PC-3 (cell line): ENCODE data around the gene ADGRD1. TPM values are rescaled to one million over a fixed set of nuclear protein-coding genes. Genes with fewer than 3 reads are reported as not detected.

Experiments used
- ATAC-seq: fragments of 200-7000 bp; cut with Tn5 transposase; 2 replicates; pipeline ENCODE4 v1.9.1; 2020; ENCODE audit warnings: mild to moderate bottlenecking, moderate library complexity
- BruUV-seq: library from RNA; stranded (reverse); fragments of 400-500 nt; replicated peaks from 2 replicates; lab custom pipeline; 2021; lab: Mats Ljungman, UMichigan
- CTCF ChIA-PET: fragments of 300-600 bp; sonication (Branson Sonifier 250); formaldehyde crosslinking; loops from one replicate; lab custom pipeline; 2022; ENCODE audit warnings: antibody characterized with exemption; lab: Charles Lee
- POLR2A ChIA-PET: fragments of 300-600 bp; sonication (Branson Sonifier 250); formaldehyde crosslinking; loops from one replicate; lab custom pipeline; 2022; ENCODE audit warnings: antibody characterized with exemption; ENCODE audit not compliant: unreplicated experiment; lab: Charles Lee
- DNase-seq: peaks from one replicate; pipeline ENCODE4 v3.0.0-alpha.2; 2015
- H2AFZ ChIP-seq: fragments of 300-600 bp; sonication (generic); 2 replicates; pipeline ENCODE4 v1.6.0; 2016; ENCODE audit warnings: antibody characterized with exemption, low read length
- H3F3A ChIP-seq: fragments of 300-600 bp; sonication (generic); one replicate; pipeline ENCODE4 v1.6.0; 2017; ENCODE audit warnings: antibody characterized with exemption, low read length, control low read depth, mild to moderate bottlenecking; ENCODE audit not compliant: unreplicated experiment
- H3K27ac ChIP-seq: fragments of 300-600 bp; sonication (generic); 2 replicates; pipeline ENCODE4 v1.5.1; 2016; ENCODE audit warnings: mild to moderate bottlenecking, low read length
- H3K27me3 ChIP-seq: fragments of 300-600 bp; sonication (generic); 2 replicates; pipeline ENCODE4 v1.6.1; 2016; ENCODE audit warnings: low read length, mixed read lengths
- H3K36me3 ChIP-seq: fragments of 300-600 bp; sonication (generic); 2 replicates; pipeline ENCODE4 v1.6.1; 2016; ENCODE audit warnings: low read depth, mixed run types, low read length, mixed read lengths
- H3K4me1 ChIP-seq: fragments of 300-600 bp; sonication (generic); 2 replicates; pipeline ENCODE4 v1.5.1; 2016; ENCODE audit warnings: low read length; ENCODE audit not compliant: insufficient read depth
- H3K4me2 ChIP-seq: fragments of 300-600 bp; sonication (generic); 2 replicates; pipeline ENCODE4 v1.6.0; 2016; ENCODE audit warnings: low read length
- H3K4me3 ChIP-seq: fragments of 300-600 bp; sonication (generic); 2 replicates; pipeline ENCODE4 v1.5.1; 2016; ENCODE audit warnings: mild to moderate bottlenecking, low read length, mixed read lengths
- H3K79me2 ChIP-seq: fragments of 300-600 bp; sonication (generic); 2 replicates; pipeline ENCODE4 v1.6.1; 2017; ENCODE audit warnings: low read length, mixed read lengths
- H3K9ac ChIP-seq: fragments of 300-600 bp; sonication (generic); 2 replicates; pipeline ENCODE4 v1.6.0; 2016; ENCODE audit warnings: mild to moderate bottlenecking, low read length
- H3K9me2 ChIP-seq: fragments of 300-600 bp; sonication (generic); replicated peaks from 2 replicates; pipeline ENCODE4 v1.6.1; 2016; ENCODE audit warnings: mixed run types, low read length, mixed read lengths
- H3K9me3 ChIP-seq: fragments of 300-600 bp; sonication (generic); 2 replicates; pipeline ENCODE4 v1.6.1; 2016; ENCODE audit warnings: low read length, mixed read lengths
- H4K20me1 ChIP-seq: fragments of 300-600 bp; sonication (generic); 2 replicates; pipeline ENCODE4 v1.6.1; 2016; ENCODE audit warnings: low read length, mixed read lengths
- EZH2 ChIP-seq: fragments of 300-600 bp; sonication (generic); IDR thresholded peaks from one replicate; pipeline ENCODE4 v1.6.1; 2017; ENCODE audit warnings: antibody characterized with exemption, mild to moderate bottlenecking, low read length; ENCODE audit not compliant: unreplicated experiment
- EZH2phosphoT487 ChIP-seq: fragments of 300-600 bp; sonication (generic); IDR thresholded peaks from 2 replicates; pipeline ENCODE4 v1.6.1; 2018; ENCODE audit warnings: mild to moderate bottlenecking, antibody characterized with exemption, low read length, borderline replicate concordance
- intact Hi-C: fragments of 100-400 bp; cut with micrococcal nuclease; formaldehyde crosslinking; loops from 2 replicates; pipeline ENCODE4 v1.9.0; 2023
- total RNA-seq: library from RNA; depleted of rRNA; stranded (reverse); fragments of >200 nt; gene quantifications from 2 replicates; pipeline ENCODE4 v1.2.3, GENCODE V29; 2014
- TF ChIP-seq, protein P1 (sequence below): fragments of 300-600 bp; sonication (generic); conservative IDR thresholded peaks from 2 replicates; pipeline ENCODE4 v1.5.1; 2017; ENCODE audit warnings: antibody characterized with exemption, low read depth, mild to moderate bottlenecking, low read length

The ADGRD1 gene
- total RNA-seq, 1 experiment from 2014 or later = 0.18 TPM

DNA sequence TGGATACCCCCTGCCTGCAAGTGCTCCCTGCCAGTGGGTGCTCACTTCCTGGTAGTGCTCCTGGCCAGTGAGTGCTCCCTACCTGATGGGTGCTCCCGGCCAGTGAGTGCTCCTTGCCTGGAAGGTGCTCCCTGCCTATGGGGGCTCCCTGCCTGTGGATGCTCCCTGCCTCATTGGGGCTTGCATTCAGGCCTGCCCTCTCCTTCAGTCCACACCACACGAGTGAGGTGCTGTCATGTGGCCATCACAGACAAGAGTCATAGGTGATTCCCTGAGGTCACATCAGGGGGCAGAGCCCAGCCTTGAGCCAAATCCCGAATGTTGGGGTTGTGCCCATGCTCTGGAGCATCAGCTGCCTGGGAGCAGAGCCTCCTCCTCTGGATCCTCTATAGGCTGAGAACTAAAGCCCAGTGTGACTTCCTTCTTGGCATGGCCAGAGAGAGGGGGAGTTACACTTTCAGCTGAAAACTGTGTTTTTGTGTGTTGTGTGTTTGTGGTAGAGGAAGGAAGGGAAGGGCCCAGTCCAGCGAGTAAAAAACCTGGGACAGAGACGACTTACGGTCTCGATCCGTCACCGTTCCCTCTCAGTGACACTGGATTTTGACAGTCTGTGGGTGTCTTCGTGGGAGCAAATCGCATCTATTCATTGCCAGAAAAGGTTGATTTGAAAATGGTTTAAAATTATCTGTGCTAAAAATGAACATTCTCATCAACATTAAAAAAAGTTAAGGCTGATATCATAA is 136.0 kb downstream of the ADGRD1 start:
- no peak overlapping the region for H3K9ac ChIP-seq
- H3K9me2 ChIP-seq = no peaks in the 10 kb centered on the region
- no peaks in the 10 kb centered on the region for H3K9me3 ChIP-seq
- no peaks in the 10 kb centered on the region for H4K20me1 ChIP-seq
- H3K4me1 ChIP-seq = peaks cover 9% of the 10 kb centered on the region
- H3F3A ChIP-seq = no peaks in the 10 kb centered on the region
- H3K36me3 ChIP-seq = no peaks in the 10 kb centered on the region
- no peak overlapping the region for H3K4me3 ChIP-seq
- H3K27ac ChIP-seq = no peak overlapping the region
- no TSS peak for BruUV-seq
- intact Hi-C loops = no loop called here
- TF ChIP-seq EZH2phosphoT487 = no peak
- TF ChIP-seq, protein P1, sequence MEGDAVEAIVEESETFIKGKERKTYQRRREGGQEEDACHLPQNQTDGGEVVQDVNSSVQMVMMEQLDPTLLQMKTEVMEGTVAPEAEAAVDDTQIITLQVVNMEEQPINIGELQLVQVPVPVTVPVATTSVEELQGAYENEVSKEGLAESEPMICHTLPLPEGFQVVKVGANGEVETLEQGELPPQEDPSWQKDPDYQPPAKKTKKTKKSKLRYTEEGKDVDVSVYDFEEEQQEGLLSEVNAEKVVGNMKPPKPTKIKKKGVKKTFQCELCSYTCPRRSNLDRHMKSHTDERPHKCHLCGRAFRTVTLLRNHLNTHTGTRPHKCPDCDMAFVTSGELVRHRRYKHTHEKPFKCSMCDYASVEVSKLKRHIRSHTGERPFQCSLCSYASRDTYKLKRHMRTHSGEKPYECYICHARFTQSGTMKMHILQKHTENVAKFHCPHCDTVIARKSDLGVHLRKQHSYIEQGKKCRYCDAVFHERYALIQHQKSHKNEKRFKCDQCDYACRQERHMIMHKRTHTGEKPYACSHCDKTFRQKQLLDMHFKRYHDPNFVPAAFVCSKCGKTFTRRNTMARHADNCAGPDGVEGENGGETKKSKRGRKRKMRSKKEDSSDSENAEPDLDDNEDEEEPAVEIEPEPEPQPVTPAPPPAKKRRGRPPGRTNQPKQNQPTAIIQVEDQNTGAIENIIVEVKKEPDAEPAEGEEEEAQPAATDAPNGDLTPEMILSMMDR = no peak
- no peak for TF ChIP-seq EZH2
- CTCF ChIA-PET = no interaction called here
- H2AFZ ChIP-seq = no peak overlapping the region
- no peak overlapping the region for H3K4me2 ChIP-seq
- ATAC-seq = no peak
- no peak for DNase-seq
- POLR2A ChIA-PET = no interaction called here
- H3K79me2 ChIP-seq = no peaks in the 10 kb centered on the region
- peaks cover 49% of the 10 kb centered on the region for H3K27me3 ChIP-seq

- POLR2A ChIA-PET = no interaction called here
- CTCF ChIA-PET = no interaction called here
- ATAC-seq = no peak
These were observed 136.8 kb downstream of the ADGRD1 start for GRCh38 chr12:131090274-131091210.

DNA sequence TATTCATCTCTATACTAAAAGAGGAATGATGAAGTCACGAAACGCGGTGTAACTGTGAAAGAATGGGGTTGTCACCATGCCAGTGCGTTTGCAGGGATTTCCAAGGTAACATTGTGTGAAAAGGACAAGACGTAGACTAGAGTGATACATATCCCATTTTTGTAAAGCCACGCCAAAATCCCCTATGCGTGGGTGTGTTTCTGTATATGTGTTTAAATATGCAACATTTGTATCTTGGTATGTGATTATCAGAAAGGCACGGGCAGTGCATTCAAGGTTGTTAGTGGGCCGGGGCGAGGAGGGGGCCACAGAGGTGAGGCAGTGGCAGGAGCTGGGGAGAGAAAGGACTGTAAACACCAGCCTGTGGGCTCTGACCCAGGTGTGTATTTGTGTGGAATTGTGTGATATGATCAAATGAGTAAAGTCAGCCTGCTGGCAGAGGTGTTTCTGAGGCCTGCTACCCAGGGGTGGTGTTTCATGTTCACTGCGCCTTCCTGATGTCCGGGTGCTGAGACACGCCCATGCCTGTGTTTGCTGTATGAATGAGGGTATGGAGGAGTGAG is 137.8 kb downstream of the ADGRD1 start:
- Histone ChIP-seq H3K9me3 (no peaks in the 10 kb centered on the region), H3K4me1 (peaks cover 9% of the 10 kb centered on the region), H4K20me1 (no peaks in the 10 kb centered on the region), H2AFZ (no peak overlapping the region), H3F3A (no peaks in the 10 kb centered on the region), H3K79me2 (no peaks in the 10 kb centered on the region), H3K27ac (no peak overlapping the region), H3K27me3 (peaks cover 48% of the 10 kb centered on the region), H3K9ac (no peak overlapping the region), H3K4me2 (no peak overlapping the region), H3K4me3 (no peak overlapping the region), H3K36me3 (no peaks in the 10 kb centered on the region), H3K9me2 (no peaks in the 10 kb centered on the region)
- CTCF ChIA-PET = no interaction called here
- intact Hi-C loops = no loop called here
- TF ChIP-seq, protein P1 = no peak
- TF ChIP-seq EZH2 (no peak), EZH2phosphoT487 (no peak)
- DNase-seq (no peak), ATAC-seq (no peak)
- POLR2A ChIA-PET = no interaction called here
- BruUV-seq = no TSS peak

More at GRCh38 chr12:131090274-131091210, 136.8 kb downstream of the ADGRD1 start:
- no peaks in the 10 kb centered on the region for H3K79me2 ChIP-seq
- no peaks in the 10 kb centered on the region for H4K20me1 ChIP-seq
- no peak overlapping the region for H3K27ac ChIP-seq
- no peak overlapping the region for H3K4me2 ChIP-seq
- H3K9me2 ChIP-seq = no peaks in the 10 kb centered on the region
- H3K27me3 ChIP-seq = peaks cover 48% of the 10 kb centered on the region
- no peak overlapping the region for H3K9ac ChIP-seq
- intact Hi-C loops = no loop called here
- no peaks in the 10 kb centered on the region for H3F3A ChIP-seq
- H3K4me1 ChIP-seq = peaks cover 9% of the 10 kb centered on the region
- peak; percentile 7 for DNase-seq
- H3K4me3 ChIP-seq = no peak overlapping the region
- no peaks in the 10 kb centered on the region for H3K36me3 ChIP-seq
- BruUV-seq = no TSS peak
- no peaks in the 10 kb centered on the region for H3K9me3 ChIP-seq
- H2AFZ ChIP-seq = no peak overlapping the region
- no peak for TF ChIP-seq EZH2
